ENCODE data around the gene NAXE.

DNA sequence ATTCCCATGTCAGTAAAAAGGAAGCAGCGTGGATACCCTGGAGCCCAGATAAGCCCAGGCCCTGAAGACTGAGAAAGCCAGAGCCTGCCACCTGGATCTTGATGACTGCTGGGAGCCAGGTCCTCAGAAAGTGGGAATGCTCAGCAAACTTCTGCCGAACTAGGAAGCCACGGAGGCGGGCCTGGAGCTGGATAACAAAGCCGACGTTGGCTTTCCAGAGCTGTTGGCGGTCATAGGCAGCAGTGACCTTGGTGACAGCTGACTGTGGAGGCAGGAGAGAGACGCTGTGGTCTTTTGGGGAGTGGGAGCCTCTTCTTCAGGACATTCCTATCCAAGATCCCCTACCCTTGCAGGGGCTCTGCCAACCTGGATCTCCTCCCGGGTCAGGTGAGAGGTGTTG is 43.6 kb upstream of the NAXE start:
- TF ChIP-seq CTCF (IDR thresholded peaks at IDR 0.05) (no peak), POLR2A (IDR thresholded peaks at IDR 0.05) (no peak)
